ENCODE results near the gene BABAM2.

DNA sequence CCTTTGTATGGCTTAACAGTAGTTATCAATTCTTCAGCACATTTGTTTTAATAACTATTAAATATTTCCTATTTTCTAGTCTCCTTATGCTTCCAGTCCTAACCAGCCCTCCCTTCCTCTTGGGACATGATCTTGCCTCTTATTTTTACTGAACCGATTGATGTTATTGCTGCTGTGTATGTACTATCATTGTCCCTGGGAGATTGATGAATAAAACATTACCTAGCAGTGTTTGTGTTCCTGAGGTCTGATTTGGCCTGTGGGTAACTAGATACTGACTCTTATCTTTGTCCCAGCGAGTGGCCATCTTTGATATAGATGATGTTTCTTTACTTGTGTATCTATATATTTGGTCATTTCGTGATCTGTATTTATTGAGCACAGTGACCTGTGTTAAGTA, 192.9 kb downstream of the BABAM2 start:
- no peak for TF ChIP-seq EZH2 (IDR thresholded peaks at IDR 0.05; ENCODE audit: insufficient read depth, poor library complexity, severe bottlenecking)
- no peak for TF ChIP-seq EZH2phosphoT487 (IDR thresholded peaks at IDR 0.05; ENCODE audit: insufficient read depth, low read depth)
